Panc1 (cell line): ENCODE results near the gene SCARB2.

Experiments
- CTCF ChIP-seq: fragments of 450-650 bp; IDR thresholded peaks from 2 replicates; pipeline ENCODE4 v1.5.1; 2017; ENCODE audit warnings: mild to moderate bottlenecking
- POLR2AphosphoS5 ChIP-seq: IDR thresholded peaks from 2 replicates; pipeline ENCODE4 v1.6.1; 2012; ENCODE audit warnings: mild to moderate bottlenecking, low read depth, low read length, moderate library complexity
- SIN3A ChIP-seq: IDR thresholded peaks from 2 replicates; pipeline ENCODE4 v1.6.1; 2012; ENCODE audit warnings: low read depth, mild to moderate bottlenecking, low read length, moderate library complexity, borderline replicate concordance; ENCODE audit not compliant: insufficient read depth
- TCF7L2 ChIP-seq: IDR thresholded peaks from 2 replicates; pipeline ENCODE4 v1.6.1; 2011; ENCODE audit warnings: mild to moderate bottlenecking, low read depth, low read length, inconsistent platforms
- TF ChIP-seq, protein P1 (sequence below), 2 experiments: IDR thresholded peaks; 2 replicates each; pipeline ENCODE4 v1.6.1; 2011 to 2012; ENCODE audit warnings: low read depth in 2 of 2, control low read depth in 1 of 2, low read length in 1 of 2, mild to moderate bottlenecking in 1 of 2, moderate library complexity in 1 of 2; ENCODE audit not compliant: insufficient read depth in 1 of 2

DNA sequence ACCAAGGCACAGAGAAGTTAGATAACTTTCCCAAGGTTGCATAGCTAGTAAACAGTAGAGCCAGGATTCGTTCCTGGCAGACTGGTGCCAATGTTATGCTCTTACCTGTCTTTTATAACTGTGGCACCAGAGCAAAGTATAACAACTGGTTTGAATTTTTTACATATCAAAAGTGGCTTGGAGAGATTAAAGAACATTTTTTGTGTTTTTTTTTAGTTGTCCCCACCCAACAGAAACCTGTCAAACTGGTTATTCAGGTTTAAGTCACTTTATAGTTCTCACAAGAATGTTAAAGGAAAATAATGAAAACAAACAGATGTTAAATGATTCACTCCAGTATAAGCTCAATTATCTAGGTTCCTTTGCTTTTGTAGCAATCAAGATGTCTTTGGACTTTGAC is 22.3 kb upstream of the SCARB2 start:
- no peak for TF ChIP-seq CTCF
- TF ChIP-seq, protein P1, sequence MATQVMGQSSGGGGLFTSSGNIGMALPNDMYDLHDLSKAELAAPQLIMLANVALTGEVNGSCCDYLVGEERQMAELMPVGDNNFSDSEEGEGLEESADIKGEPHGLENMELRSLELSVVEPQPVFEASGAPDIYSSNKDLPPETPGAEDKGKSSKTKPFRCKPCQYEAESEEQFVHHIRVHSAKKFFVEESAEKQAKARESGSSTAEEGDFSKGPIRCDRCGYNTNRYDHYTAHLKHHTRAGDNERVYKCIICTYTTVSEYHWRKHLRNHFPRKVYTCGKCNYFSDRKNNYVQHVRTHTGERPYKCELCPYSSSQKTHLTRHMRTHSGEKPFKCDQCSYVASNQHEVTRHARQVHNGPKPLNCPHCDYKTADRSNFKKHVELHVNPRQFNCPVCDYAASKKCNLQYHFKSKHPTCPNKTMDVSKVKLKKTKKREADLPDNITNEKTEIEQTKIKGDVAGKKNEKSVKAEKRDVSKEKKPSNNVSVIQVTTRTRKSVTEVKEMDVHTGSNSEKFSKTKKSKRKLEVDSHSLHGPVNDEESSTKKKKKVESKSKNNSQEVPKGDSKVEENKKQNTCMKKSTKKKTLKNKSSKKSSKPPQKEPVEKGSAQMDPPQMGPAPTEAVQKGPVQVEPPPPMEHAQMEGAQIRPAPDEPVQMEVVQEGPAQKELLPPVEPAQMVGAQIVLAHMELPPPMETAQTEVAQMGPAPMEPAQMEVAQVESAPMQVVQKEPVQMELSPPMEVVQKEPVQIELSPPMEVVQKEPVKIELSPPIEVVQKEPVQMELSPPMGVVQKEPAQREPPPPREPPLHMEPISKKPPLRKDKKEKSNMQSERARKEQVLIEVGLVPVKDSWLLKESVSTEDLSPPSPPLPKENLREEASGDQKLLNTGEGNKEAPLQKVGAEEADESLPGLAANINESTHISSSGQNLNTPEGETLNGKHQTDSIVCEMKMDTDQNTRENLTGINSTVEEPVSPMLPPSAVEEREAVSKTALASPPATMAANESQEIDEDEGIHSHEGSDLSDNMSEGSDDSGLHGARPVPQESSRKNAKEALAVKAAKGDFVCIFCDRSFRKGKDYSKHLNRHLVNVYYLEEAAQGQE (IDR thresholded peaks at IDR 0.05; ENCODE audit: insufficient read depth in 1 of 2, low read depth in 2 of 2, low read length in 1 of 2), result no peak
- TF ChIP-seq POLR2AphosphoS5, result no peak
- no peak for TF ChIP-seq SIN3A
- no peak for TF ChIP-seq TCF7L2
